RWPE1 (cell line): ENCODE data around the gene GRAMD2A.

Experiments used
- CTCF ChIA-PET: fragments of 350-600 bp; sonication (Branson Sonifier 250); formaldehyde crosslinking; extraction: SDS; loops from one replicate; lab custom pipeline; 2021; lab: Yijun Ruan, JAX
- POLR2A ChIA-PET: fragments of 400-600 bp; formaldehyde crosslinking; extraction: SDS; loops from one replicate; lab custom pipeline; 2020; ENCODE audit warnings: antibody characterized with exemption; ENCODE audit not compliant: low non-redundant PET; lab: Yijun Ruan, JAX
- DNase-seq: peaks from one replicate; pipeline ENCODE4 v3.0.0; 2012; ENCODE audit warnings: low spot score
- H3K27ac ChIP-seq: fragments of 450-650 bp; 2 replicates; pipeline ENCODE4 v1.5.1; 2017
- CTCF ChIP-seq: fragments of 450-650 bp; conservative IDR thresholded peaks from 2 replicates; pipeline ENCODE4 v1.5.1; 2017; ENCODE audit warnings: low read depth, mild to moderate bottlenecking

The GRAMD2A gene

DNA sequence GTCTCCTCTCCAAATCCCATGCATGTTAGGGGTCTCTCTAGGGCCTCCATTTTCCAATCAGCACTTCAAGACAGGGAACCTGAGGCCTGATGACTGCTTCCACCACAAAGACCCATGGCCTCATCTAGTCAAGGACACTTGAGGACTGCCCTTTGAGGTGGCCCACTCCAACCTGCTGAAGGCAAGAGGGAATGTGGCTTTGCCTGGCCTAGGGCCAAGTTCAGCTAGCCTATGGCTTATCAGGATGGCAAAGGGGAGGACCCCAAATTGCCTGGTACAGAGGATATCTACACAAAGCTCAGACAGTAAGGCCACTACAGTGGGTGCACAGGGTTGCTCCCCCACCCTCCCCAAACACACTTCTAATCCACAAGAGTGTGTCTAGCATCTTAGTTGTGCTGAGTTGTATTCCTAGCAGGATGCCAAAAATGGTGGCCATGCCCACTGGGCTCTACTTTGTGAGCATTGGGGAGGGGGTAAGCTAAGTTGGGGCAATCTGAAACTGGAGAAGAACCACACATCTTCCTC lies 10.0 kb upstream of the GRAMD2A start:
- ChIA-PET CTCF (interaction anchor here (1.2 kb wide), 1 partner anchor 22 kb away, joined by 3 read pairs; no protein-coding TSS in a partner anchor), POLR2A (no interaction called here)
- peak overlapping the region; percentile 95 for H3K27ac ChIP-seq
- TF ChIP-seq CTCF, result no peak
- no peak for DNase-seq

DNA sequence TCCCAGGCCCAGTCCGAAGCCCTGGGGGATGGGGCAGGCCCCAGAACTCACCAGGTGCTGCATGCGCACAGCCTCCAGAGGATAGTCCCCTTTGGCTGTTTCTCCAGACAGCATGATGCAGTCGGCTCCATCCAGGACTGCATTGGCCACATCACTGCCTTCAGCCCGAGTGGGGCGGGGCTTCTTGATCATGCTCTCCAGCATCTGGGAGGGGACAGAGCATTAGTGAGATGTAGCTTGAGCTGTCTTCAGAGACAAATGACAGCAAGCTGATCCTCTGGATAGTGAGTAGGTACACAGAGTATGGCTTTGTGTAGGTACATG lies 9.1 kb upstream of the GRAMD2A start:
- ChIA-PET POLR2A (interaction anchor here (0.6 kb wide), 1 partner anchor 235 kb away, joined by 3 read pairs; no protein-coding TSS in a partner anchor), CTCF (interaction anchor here (0.5 to 1.2 kb wide), 2 partner anchors 23 to 474 kb away, joined by 3 read pairs; no protein-coding TSS in a partner anchor)
- H3K27ac ChIP-seq, result peak overlapping the region; percentile 95
- no peak for TF ChIP-seq CTCF
- DNase-seq, result no peak

DNA sequence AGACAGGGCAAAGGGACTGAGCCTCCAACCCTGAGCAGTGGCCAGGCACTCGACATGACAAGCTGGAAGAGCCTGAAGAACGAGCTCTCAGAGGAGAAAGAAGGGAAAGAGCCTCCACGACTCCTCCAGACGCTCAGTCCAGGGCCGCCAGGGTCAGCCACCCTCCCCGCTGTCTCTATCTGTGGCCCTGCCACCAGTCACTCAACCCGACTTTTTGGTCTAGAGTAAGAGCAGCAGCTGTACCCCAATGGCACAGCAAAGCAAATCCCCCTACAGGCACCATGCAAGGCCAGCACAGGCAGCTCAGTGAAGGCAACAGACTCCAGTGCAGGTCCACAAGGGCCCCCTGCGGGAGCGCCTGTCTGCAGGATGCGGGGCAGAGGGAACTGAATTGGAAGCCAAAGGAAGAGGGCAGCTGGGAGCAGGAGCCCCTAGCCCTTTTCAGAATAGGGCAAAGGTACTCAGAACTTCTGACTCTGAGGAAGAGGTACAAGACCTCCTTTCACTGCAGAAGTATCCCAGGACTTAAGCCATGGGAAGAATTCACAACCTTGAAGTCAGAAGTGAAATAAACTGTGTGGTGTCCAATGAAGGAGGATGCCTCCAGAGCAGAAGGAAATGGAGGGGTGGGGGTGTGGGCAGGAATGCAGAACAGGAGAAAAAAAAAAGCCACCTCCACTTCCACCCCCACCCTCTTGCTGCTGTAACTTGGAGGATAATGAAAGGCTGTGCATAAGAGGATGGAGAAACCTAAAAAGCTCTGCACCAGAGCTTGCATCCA lies 8.5 kb upstream of the GRAMD2A start:
- peak overlapping the region; percentile 95 for H3K27ac ChIP-seq
- DNase-seq, result no peak
- CTCF ChIA-PET, result no interaction called here
- no peak for TF ChIP-seq CTCF
- POLR2A ChIA-PET, result interaction anchor here (0.6 kb wide), 1 partner anchor 235 kb away, joined by 3 read pairs; no protein-coding TSS in a partner anchor

DNA sequence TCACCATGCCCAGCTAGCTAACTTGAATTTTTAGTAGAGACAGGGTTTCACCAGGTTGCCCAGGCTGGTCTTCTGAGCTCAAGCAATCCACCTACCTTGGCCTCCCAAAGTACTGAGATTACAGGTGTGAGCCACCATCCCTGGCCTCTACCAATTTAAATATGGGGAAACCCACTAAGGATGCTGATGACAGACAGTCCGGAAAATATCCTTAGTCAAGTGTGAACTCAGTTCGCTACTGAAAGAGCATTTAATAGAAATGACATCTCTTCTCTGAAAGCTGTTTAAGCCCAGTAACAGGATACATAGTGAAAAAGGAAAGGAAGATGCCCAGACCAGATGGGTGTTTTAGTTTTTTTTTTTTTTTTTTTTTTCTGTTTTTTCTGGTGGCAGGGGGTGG lies 7.7 kb upstream of the GRAMD2A start:
- CTCF ChIA-PET, result interaction anchor here (0.5 kb wide), 1 partner anchor 106 kb away, joined by 4 read pairs; no protein-coding TSS in a partner anchor
- TF ChIP-seq CTCF, result no peak
- peak overlapping the region; percentile 95 for H3K27ac ChIP-seq
- no peak for DNase-seq
- POLR2A ChIA-PET, result interaction anchor here (0.6 kb wide), 1 partner anchor 949 kb away, joined by 3 read pairs; no protein-coding TSS in a partner anchor

DNA sequence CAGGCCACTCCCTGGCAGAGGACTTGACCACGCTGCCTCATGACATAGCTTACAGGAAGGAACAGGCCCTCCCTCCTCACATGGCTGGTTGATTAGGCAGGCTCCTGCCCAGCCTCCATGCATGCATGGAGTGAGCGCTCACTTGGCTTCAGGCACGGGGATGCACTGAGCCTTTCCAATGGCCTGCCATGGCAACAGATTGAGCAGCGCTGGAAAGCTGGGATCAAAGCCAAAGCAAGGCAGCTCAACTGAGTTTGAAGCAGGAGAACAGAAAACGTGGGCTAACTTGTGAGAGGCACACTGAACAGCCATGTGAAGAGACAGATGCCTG lies 5.9 kb upstream of the GRAMD2A start:
- POLR2A ChIA-PET, result interaction anchor here (0.5 to 1.0 kb wide), 5 partner anchors 15 to 244 kb away, joined by 3 to 11 read pairs (median 4); no protein-coding TSS in a partner anchor
- TF ChIP-seq CTCF, result no peak
- CTCF ChIA-PET, result no interaction called here
- peak; percentile 98 for DNase-seq
- H3K27ac ChIP-seq, result peak overlapping the region; percentile 95

GRCh38 chr15:72202801-72203506 lies 5.4 kb upstream of the GRAMD2A start:
- POLR2A ChIA-PET, result interaction anchor here (0.5 to 1.0 kb wide), 3 partner anchors 15 to 28 kb away, joined by 3 to 11 read pairs (median 4); no protein-coding TSS in a partner anchor
- peak overlapping the region; percentile 95 for H3K27ac ChIP-seq

More at GRCh38 chr15:72202801-72203506, 5.4 kb upstream of the GRAMD2A start:
- TF ChIP-seq CTCF, result no peak
- CTCF ChIA-PET, result no interaction called here
- DNase-seq, result no peak
